Vagina (tissue), 2 donors: ENCODE measurements around the gene SCUBE1. TPM values are rescaled to one million over a fixed set of nuclear protein-coding genes. Genes with fewer than 3 reads are reported as not detected.
A peak's percentile ranks its signal among the peaks of the same experiment; 100 is the strongest.

Experiments
- DNase-seq, 2 donors: peaks; one replicate each; pipeline ENCODE4 v3.0.0-alpha.2; 2017; ENCODE audit errors: extremely low spot score in 2 of 2
- H3K27ac ChIP-seq: fragments of 200-600 bp; sonication (generic); one replicate; pipeline ENCODE4 v1.5.1; 2019
- H3K27me3 ChIP-seq: fragments of 200-600 bp; sonication (generic); one replicate; pipeline ENCODE4 v1.5.1; 2019
- H3K36me3 ChIP-seq, 2 donors: fragments of 200-600 bp; sonication (generic); one replicate each; pipeline ENCODE4 v1.5.1; 2017 to 2019
- H3K4me1 ChIP-seq: fragments of 200-600 bp; sonication (generic); one replicate; pipeline ENCODE4 v1.5.1; 2019
- H3K4me3 ChIP-seq, 2 donors: fragments of 200-600 bp; sonication (generic); 1 replicate in 1 of 2; 2 replicates in 1 of 2; pipeline ENCODE4 v1.5.1; 2016 to 2019
- H3K9me3 ChIP-seq: fragments of 200-600 bp; sonication (generic); one replicate; pipeline ENCODE4 v1.5.1; 2019
- POLR2A ChIP-seq, 2 donors: fragments of 450-650 bp; IDR thresholded peaks; one replicate each; pipeline ENCODE4 v1.6.1; 2017; ENCODE audit warnings: antibody characterized with exemption in 2 of 2, mild to moderate bottlenecking in 2 of 2, moderate library complexity in 2 of 2
- POLR2AphosphoS5 ChIP-seq, 2 donors: sonication (generic); formaldehyde crosslinking; IDR thresholded peaks; one replicate each; pipeline ENCODE4 v1.9.0; 2017; ENCODE audit warnings: antibody characterized with exemption in 2 of 2, mild to moderate bottlenecking in 2 of 2, low read depth in 1 of 2; ENCODE audit not compliant: insufficient read depth in 1 of 2
- intact Hi-C: fragments of 100-400 bp; cut with DNase I; formaldehyde crosslinking; loops from one replicate; pipeline ENCODE4 v1.15.1; 2023
- total RNA-seq: library from RNA; depleted of rRNA; stranded (reverse); fragments of >200 nt; gene quantifications from one replicate; pipeline ENCODE4 v1.2.3, GENCODE V29; 2016
- TF ChIP-seq, protein P1 (sequence below), 3 experiments: fragments of 450-650 bp in 2 of 3; fragments of 200-600 bp in 1 of 3; sonication (generic) in 1 of 3; IDR thresholded peaks; one replicate each; pipeline ENCODE4 v1.5.1; 2017 to 2019; ENCODE audit warnings: antibody characterized with exemption in 3 of 3, mild to moderate bottlenecking in 2 of 3, moderate library complexity in 2 of 3

The SCUBE1 gene
- total RNA-seq, 1 donor from 2014 or later, result 6.9 TPM

DNA sequence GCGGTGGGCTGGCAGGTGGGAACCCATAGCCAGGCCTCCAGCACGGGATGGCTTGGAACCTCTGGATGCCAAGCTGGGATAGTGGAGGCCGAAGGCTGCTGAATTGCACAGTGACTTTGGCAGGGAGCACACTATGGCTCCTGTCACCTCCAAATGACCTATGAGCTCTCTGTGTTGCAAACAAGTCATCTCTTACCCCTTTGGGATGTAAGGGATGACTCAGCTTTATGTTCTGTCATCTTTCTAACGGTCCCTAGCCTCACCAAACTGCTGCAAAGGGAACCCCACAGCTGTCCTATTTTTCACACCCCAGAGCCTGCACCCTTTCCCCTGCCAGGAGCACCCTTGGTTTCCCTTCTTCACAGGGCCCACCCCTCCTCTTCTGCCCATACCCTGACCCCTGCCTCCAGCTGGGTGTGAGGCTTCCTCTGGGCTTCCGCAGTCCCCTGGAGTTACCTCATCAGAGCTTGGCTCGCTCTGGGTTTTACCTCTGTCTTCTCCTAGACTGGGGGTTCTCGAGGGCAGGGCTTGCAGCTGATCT, 2.7 kb upstream of the SCUBE1 start:
- intact Hi-C loops, result no loop called here
- H3K36me3 ChIP-seq, result no peaks in the 10 kb centered on the region
- H3K9me3 ChIP-seq, result no peaks in the 10 kb centered on the region
- no peak for DNase-seq
- H3K27me3 ChIP-seq, result peaks cover 9% of the 10 kb centered on the region
- peaks cover 16% of the 10 kb centered on the region for H3K4me1 ChIP-seq
- TF ChIP-seq, protein P1, sequence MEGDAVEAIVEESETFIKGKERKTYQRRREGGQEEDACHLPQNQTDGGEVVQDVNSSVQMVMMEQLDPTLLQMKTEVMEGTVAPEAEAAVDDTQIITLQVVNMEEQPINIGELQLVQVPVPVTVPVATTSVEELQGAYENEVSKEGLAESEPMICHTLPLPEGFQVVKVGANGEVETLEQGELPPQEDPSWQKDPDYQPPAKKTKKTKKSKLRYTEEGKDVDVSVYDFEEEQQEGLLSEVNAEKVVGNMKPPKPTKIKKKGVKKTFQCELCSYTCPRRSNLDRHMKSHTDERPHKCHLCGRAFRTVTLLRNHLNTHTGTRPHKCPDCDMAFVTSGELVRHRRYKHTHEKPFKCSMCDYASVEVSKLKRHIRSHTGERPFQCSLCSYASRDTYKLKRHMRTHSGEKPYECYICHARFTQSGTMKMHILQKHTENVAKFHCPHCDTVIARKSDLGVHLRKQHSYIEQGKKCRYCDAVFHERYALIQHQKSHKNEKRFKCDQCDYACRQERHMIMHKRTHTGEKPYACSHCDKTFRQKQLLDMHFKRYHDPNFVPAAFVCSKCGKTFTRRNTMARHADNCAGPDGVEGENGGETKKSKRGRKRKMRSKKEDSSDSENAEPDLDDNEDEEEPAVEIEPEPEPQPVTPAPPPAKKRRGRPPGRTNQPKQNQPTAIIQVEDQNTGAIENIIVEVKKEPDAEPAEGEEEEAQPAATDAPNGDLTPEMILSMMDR (IDR thresholded peaks at IDR 0.05), result no peak
- TF ChIP-seq POLR2A (IDR thresholded peaks at IDR 0.05) (no peak), POLR2AphosphoS5 (IDR thresholded peaks at IDR 0.05; ENCODE audit: insufficient read depth in 1 of 2, low read depth in 1 of 2) (no peak)
- no peak overlapping the region for H3K27ac ChIP-seq
- H3K4me3 ChIP-seq, result no peak overlapping the region

DNA sequence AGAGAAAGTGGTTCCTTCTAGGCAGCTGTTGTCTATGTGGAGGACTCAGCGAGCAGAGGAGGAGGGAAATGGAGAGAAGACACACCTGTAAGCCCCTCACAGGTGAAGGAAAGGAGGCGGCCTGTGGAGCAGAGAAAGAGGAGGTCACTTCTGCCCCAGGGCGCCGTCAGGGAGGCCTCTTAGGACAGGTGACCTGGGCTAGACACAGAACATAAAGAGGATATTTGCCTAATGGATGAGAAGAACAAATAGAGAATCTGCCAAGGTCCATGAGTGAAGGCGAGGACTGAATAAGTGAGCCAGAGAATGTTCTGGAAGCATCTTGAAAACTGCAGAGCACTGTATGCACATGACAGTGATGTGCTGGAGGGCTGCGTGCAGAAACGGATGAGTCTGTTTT, 2.2 kb upstream of the SCUBE1 start:
- Histone ChIP-seq H3K4me3 (no peak overlapping the region), H3K4me1 (peaks cover 16% of the 10 kb centered on the region), H3K9me3 (no peaks in the 10 kb centered on the region), H3K36me3 (no peaks in the 10 kb centered on the region), H3K27ac (no peak overlapping the region), H3K27me3 (peaks cover 9% of the 10 kb centered on the region)
- intact Hi-C loops, result no loop called here
- no peak for DNase-seq
- TF ChIP-seq POLR2A (IDR thresholded peaks at IDR 0.05), result no peak

DNA sequence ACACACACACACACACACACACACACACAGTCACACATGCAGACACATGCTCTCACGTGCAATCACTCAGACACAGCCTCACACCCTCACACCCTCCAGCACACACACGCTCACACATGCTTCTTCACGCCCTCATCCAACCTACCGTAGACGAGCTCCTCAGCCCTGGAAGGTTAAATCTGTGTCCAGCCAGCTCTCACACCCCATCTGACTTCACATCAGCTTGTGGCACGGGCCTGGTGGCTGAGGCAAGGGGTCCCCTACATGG, 1.3 kb upstream of the SCUBE1 start:
- H3K4me3 ChIP-seq, result no peak overlapping the region
- H3K27me3 ChIP-seq, result peaks cover 9% of the 10 kb centered on the region
- H3K4me1 ChIP-seq, result peaks cover 16% of the 10 kb centered on the region
- intact Hi-C loops, result no loop called here
- H3K27ac ChIP-seq, result no peak overlapping the region
- no peaks in the 10 kb centered on the region for H3K9me3 ChIP-seq
- TF ChIP-seq, protein P1 (IDR thresholded peaks at IDR 0.05), result no peak
- TF ChIP-seq POLR2AphosphoS5 (IDR thresholded peaks at IDR 0.05; ENCODE audit: insufficient read depth in 1 of 2, low read depth in 1 of 2), result no peak
- no peak for TF ChIP-seq POLR2A (IDR thresholded peaks at IDR 0.05)
- DNase-seq, result no peak
- H3K36me3 ChIP-seq, result no peaks in the 10 kb centered on the region

DNA sequence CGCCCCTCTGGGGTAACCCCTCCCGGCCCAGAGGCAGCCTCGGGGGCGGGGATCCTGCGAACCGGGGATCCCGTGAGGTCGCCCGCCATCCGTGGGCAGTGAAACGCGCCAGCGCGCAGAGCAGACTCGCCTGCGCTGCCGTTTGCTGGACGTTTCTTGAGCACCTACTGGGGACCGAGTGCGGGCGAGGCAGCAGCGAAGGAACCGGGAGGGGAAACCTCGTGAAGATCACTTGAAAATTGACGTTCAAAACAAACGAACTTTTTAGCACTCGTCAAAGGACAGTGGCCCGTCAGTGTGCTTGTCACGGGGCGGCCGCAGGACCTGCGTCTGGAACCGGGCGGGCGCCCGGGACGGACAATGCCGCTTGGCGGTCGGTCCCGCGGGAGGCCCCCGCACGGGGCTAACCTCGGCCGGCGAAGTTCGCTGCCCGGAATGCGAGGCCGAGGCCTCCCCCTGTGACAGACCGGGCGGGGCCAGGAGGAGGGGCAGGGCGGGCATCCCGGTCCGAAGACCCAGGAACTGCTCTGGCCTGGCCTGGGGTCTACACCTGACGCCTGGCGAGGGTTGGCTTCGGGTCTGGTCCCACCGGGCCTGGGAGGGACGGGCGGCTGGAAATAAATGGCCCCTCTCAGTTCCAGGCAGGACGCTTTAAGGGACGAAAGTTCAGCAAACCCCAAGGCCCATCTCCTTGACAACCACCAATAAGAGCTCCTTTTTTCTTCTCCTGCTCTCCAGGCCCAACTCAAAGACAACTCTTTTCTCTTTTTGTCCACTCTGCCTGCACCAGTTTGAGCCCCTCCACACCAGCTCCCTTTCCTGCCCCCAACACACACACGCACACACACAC, 723 bp upstream of the SCUBE1 start:
- DNase-seq, result no peak
- TF ChIP-seq POLR2AphosphoS5 (IDR thresholded peaks at IDR 0.05; ENCODE audit: insufficient read depth in 1 of 2, low read depth in 1 of 2) (no peak), POLR2A (IDR thresholded peaks at IDR 0.05) (no peak)
- TF ChIP-seq, protein P1 (IDR thresholded peaks at IDR 0.05), result no peak
- no peaks in the 10 kb centered on the region for H3K36me3 ChIP-seq
- H3K27ac ChIP-seq, result no peak overlapping the region
- H3K4me3 ChIP-seq, result peak overlapping the region; percentile 20 to 38
- H3K27me3 ChIP-seq, result peaks cover 9% of the 10 kb centered on the region
- intact Hi-C loops, result no loop called here
- H3K4me1 ChIP-seq, result peaks cover 16% of the 10 kb centered on the region
- H3K9me3 ChIP-seq, result no peaks in the 10 kb centered on the region

DNA sequence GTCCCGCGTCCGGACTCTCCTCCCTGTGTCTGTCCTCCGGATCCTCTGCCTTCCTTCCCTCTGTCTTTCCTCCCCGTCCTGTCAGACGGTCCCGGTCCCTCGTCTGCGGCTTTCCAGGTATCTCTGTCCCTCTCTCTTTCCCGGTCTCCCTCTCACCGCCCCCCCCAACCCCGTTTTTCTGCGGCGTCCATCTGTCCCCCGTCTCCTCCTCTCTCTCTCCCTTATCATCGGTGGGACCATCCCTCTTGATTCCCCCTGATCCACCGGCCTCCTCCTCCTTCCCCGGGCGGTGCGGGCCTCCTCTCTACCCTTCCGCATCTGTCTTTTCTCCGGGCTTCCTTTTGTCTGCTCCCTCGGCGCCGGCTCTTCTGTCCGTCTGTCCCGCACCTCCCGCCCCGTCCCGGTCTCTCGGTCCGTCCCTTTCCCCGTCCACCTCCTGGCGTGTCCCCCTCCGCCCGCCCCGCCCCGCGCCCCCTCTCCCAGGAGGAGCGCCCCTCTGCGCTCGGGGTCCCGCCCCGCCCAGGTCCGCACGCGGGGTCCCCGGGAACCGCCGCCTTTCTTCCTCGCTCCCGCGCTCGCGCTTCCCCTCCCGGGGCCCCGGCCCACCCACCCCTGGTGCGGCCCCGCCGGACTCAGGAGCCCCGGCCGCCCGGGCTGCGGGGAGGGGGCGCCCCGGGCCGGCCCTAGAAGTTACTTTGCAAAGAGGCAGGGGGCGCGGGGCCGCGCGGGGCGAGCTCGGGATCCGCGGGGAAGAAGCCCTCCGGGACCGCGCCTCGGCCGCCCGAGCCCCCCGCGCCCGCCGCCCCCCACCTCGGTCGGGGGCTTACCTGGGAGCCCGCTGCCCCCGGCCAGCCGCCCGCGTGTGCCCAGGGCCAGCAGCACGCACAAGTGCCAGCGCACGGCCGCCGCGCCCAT, 568 bp downstream of the SCUBE1 start:
- Histone ChIP-seq H3K4me1 (peaks cover 16% of the 10 kb centered on the region), H3K9me3 (no peaks in the 10 kb centered on the region), H3K36me3 (no peaks in the 10 kb centered on the region), H3K27me3 (peaks cover 9% of the 10 kb centered on the region), H3K4me3 (peak overlapping the region; percentile 20 to 38), H3K27ac (no peak overlapping the region)
- intact Hi-C loops, result no loop called here
- no peak for DNase-seq
- TF ChIP-seq, protein P1 (IDR thresholded peaks at IDR 0.05), result no peak
- TF ChIP-seq POLR2AphosphoS5 (IDR thresholded peaks at IDR 0.05; ENCODE audit: insufficient read depth in 1 of 2, low read depth in 1 of 2) (no peak), POLR2A (IDR thresholded peaks at IDR 0.05) (no peak)
